Posterior cingulate gyrus (tissue), 11 donors: ENCODE measurements around the gene OR8S1.
"Not testable (repeated sequence)": the region's sequence is repeated elsewhere in the genome, so short reads cannot be mapped to it uniquely, and the experiment has no call there.

Experiments
- DNase-seq, 10 donors: peaks; one replicate each; pipeline versions ENCODE4 v3.0.0 to v3.0.0-alpha.2; 2020 to 2021; ENCODE audit warnings: mixed read lengths in 3 of 10
- intact Hi-C: fragments of 100-400 bp; cut with DNase I; formaldehyde crosslinking; loops from one replicate; pipeline ENCODE4 v1.15.1; 2023

The OR8S1 gene, protein sequence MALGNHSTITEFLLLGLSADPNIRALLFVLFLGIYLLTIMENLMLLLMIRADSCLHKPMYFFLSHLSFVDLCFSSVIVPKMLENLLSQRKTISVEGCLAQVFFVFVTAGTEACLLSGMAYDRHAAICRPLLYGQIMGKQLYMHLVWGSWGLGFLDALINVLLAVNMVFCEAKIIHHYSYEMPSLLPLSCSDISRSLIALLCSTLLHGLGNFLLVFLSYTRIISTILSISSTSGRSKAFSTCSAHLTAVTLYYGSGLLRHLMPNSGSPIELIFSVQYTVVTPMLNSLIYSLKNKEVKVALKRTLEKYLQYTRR

GRCh38 chr12:48525332-48525731, at the start of gene OR8S1:
OR8S1 (plus strand) TSS chr12:48525632; CDS start chr12:48525632, 0 bp downstream.
- intact Hi-C loops: no loop called here
- DNase-seq: no peak

GRCh38 chr12:48482198-48482597, 43.2 kb upstream of the OR8S1 start, which contains the start of gene C12orf54:
C12orf54 (plus strand) TSS chr12:48482498; CDS start chr12:48483297, 799 bp downstream.
- no peak for DNase-seq
- intact Hi-C loops: no loop called here

DNA sequence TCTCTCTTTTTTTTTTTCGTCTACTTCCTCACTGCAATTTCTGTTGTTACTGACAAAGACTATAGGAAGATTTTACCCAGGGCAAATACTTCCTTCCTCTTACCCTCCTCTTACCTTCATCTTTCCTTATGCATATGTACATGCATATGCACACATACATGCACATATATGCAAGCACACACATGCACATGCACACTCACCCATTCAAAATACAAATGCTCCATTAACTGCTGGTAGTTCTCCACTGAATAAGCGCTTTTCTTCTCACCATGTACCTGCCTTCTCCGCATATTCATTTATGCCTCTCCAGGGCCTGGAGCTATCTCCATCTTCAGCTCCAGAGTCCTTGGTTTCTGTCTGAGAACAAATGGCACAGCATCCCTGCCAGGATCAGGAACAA, 42.5 kb upstream of the OR8S1 start:
- DNase-seq: no peak
- intact Hi-C loops: no loop called here

DNA sequence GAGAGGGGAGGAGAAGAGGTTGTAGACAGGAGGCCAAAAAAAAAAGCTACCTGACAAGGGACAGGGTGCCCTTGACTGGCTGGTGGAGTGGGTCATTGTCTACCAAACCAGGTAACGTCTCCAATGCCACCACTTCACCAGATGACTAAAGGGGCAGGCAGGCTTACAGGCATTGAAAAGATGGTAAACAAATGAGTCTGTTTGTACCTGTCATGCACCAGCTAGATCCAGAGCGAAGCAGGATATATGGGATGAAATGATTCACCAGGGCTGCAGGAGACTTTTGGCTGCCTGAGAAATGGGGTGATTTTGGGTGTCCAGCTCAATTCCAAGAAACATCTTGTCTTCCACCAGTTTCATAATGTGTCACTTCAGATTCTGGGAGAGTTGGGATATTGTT, 39.2 kb upstream of the OR8S1 start:
- intact Hi-C loops: no loop called here
- DNase-seq: no peak

DNA sequence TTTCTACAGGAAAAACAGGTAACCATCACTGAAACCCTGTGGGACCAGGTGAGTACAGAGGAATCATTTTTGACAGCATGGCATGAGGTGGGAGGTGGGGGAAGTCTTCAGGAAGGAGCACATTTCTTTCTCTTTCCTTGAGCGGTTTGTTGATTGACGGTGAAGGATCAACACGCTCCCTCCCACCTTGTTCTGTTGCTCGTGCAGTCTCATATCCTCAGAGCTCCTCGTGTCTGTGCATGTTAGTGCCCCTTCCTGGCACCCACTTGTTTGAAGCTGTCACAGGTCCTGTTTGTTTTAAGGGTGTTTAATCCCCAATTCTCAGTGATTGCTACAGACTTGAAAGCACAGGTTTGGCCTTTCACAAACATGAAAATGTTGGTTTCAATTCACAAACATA, 38.8 kb upstream of the OR8S1 start:
- intact Hi-C loops: no loop called here

DNA sequence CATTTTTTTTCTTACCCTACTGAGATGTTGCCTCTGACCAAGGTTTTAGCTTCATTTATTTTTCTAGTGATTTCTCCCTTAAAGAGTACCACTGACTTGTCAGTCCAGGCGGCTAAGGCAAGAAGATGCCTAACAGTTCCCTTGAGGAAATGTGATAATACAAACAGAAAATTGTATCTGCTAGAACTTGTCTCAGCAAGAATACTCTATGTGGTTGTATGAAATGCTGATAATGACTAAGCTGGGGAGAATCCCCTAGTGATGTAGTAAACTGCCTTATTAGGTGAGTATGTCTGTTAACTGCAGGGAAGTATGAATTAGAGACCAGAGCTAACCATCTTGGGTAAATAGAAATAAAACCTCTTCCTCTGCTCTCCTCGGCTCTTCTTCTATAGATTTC, 36.4 kb upstream of the OR8S1 start:
- intact Hi-C loops: no loop called here
- no peak for DNase-seq

More for the DNA sequence above, 38.8 kb upstream of the OR8S1 start:
- no peak for DNase-seq

DNA sequence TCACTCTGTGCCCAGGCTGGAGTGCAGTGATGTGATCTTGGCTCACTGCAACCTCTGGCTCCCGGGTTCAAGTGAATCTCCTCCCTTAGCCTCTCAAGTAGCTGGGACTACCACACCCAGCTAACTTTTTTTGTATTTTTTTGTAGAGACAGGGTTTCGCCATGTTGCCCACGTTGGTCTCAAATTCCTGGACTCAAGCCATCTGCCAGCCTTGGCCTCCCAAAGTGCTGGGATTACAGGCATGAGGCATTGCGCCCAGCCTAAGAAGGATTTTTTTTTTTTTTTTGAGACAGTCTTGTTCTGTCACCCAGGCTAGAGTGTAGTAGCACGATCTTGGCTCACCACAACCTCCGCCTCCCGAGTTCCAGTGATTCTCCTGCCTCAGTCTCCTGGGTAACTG, 36.0 kb upstream of the OR8S1 start:
- DNase-seq, intact Hi-C loops: not testable (repeated sequence)

DNA sequence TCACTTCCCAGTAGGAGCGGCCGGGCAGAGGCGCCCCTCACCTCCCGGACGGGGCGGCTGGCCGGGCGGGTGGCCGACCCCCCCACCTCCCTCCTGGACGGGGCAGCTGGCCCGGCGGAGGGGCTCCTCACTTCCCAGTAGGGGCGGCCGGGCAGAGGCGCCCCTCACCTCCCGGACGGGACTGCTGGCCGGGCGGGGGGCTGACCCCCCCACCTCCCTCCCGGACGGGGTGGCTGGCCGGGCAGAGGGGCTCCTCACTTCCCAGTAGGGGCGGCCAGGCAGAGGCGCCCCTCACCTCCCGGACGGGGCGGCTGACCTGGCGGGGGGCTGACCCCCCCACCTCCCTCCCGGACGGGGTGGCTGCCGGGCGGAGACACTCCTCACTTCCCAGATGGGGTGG, 25.2 kb upstream of the OR8S1 start:
- intact Hi-C loops: not testable (repeated sequence)

DNA sequence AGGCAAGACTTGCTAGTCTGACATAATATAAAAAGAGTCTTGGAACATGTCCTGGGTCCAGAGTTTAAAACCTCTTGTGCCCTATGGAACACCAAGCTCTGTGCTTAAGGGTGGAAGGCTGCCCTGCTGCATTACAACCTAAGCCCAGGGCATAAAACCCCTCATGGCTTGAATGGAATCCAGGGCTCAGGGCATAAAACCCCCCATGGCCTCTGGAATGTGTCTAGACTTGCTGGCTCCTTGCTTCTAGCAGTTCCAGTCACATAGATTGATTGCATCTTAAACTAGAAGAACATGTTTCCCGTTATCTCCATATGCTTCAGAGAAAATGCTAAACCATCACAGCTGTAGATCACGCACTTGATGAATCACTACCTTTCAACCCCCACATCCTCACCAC, 18.6 kb upstream of the OR8S1 start:
- intact Hi-C loops: not testable (repeated sequence)

More for the DNA sequence above, 25.2 kb upstream of the OR8S1 start:
- DNase-seq: not testable (repeated sequence)

GRCh38 chr12:48508987-48509386, 16.4 kb upstream of the OR8S1 start:
- intact Hi-C loops: no loop called here
- no peak for DNase-seq

More for the DNA sequence above, 18.6 kb upstream of the OR8S1 start:
- DNase-seq: not testable (repeated sequence)

DNA sequence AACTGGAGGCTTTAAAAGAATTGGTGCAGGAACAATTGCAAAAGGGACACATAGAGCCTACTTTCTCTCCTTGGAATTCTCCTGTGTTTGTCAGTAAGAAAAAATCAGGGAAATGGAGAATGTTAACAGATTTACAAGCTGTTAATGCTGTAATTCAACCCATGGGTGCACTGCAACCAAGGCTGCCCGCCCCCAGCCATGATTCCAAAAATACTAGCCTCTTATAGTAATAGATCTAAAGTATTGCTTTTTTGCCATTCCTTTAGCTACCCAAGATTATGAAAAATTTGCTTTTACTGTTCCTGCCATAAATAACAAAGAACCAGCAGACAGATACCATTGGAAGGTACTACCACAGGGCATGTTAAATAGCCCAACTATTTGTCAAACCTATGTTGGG, 15.3 kb upstream of the OR8S1 start:
- no peak for DNase-seq
- intact Hi-C loops: no loop called here

DNA sequence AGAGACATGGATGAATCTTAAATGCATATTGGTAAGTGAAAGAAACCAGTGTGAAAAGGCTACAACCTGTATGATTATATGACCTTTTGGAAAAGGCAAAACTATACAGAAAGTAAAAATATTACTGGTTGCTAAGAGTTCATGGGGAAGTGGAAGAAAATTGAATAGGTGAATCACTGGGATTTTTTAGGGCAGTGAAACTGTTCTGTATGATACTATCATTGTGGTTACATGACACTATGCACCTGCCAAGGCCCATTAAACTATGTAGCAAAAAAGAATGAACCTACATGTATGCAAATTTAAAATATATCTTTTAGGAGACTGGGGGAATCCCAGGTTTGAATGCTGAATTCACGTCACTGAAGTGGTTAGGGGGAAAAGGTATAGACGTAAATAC, 12.6 kb upstream of the OR8S1 start:
- DNase-seq: no peak
- intact Hi-C loops: no loop called here

GRCh38 chr12:48514728-48515127, 10.7 kb upstream of the OR8S1 start:
- intact Hi-C loops: no loop called here

DNA sequence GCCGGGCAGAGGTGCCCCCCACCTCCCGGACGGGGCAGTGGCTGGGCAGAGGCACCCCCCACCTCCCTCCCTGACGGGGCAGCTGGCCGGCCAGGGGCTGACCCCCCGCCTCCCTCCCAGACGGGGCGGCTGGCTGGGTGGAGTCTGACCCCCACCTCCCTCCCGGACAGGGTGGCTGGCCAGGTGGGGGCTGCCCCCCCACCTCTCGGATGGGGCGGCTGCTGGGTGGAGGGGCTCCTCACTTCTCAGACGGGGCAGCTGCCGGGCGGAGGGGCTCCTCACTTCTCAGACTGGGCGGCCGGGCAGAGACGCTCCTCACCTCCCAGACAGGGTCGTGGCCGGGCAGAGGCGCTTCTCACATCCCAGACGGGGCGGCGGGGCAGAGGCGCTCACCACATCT, 5.1 kb upstream of the OR8S1 start:
- intact Hi-C loops, DNase-seq: not testable (repeated sequence)

More at GRCh38 chr12:48514728-48515127, 10.7 kb upstream of the OR8S1 start:
- DNase-seq: no peak

DNA sequence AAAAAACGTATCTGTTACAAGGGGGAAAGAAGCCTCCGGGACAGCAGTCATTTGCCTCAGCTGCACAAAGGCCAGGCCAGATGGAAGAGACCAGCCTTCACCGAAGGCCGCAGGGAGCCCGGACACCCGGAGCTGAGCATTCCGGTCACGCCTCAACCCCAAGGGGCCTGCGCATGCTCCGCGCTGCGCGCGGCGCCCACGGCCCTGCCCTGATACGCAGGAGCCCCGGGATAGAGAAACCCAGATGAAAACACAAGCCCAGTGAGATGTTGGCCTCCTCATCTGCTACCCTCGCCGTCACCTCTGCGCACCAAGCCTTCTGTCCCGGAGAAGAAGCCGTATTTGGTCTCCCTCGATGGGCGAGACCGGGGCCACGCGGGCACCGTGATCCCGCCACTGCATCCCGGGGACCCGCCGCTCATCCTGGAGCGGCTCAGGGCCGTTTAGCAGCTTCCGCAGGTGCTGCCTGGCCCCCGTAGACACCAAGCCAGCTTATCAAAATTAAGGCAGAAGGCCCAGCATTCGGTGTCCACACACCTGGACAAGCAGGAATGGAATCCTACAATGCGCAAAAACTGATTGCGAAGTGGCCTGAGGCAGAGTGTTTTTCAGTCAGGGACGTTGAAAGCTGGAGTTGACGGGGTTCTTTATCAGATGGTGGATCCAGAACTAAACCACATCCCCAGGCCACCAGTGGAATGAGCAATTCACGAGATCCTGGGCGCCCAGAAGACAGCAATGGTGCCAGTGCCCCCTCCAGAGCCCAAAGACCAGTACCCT, 2.6 kb downstream of the OR8S1 start:
- peak in 2 of 10 donors; percentile 34 to 80 for DNase-seq
- intact Hi-C loops: no loop called here

DNA sequence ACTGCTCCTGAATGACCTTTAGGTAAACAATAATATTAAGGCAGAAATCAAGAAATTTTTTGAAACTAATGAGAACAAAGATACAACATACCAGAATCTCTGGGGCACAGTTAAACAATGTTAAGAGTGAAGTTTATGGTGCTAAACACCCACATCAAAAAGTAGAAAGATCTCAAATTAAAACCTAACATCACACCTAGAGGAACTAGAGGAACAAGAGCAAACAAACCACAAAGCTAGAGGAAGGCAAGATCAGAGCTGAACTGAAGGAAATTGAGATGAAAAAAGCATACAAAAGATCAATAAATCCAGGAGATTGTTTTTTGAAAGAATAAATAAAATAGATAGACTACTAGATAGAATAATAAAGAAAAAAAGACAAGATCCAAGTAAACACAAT, 7.2 kb downstream of the OR8S1 start:
- intact Hi-C loops: no loop called here
- DNase-seq: no peak

- no peak for DNase-seq
- intact Hi-C loops: no loop called here
These were observed 11.2 kb downstream of the OR8S1 start for GRCh38 chr12:48536602-48537001.

- intact Hi-C loops: no loop called here
- DNase-seq: peak in 7 of 10 donors; percentile 12 to 88 (median 45)
These were observed 17.0 kb downstream of the OR8S1 start for GRCh38 chr12:48542300-48542928.

DNA sequence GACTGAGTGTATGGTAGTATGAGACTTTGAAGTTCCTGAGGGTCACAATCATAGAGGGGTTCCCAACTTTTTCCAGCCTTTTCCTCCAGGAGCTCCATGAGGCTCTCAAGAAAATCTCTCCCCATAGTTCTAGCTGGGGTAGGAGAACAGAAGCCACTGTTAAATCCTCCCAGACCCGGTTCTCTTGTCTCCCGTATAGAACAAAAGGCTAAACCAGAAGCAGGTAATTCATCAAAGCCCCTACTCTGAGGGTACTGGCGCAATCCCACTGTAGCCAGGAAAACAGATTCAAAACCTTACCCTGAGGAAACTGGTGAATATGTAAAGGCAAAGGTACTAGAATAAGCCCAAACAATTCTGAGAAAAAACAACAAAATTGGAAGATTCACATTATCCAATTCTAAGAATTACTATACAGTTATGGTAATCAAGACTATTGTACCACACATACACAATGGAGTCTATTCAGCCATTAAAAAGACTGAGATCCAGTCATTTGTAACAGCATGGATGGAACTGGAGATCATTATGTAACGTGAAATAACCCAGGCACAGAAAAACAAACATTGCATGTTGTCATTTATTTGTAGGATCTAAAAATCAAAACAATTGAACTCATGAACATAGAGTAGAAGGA, 20.5 kb downstream of the OR8S1 start:
- no peak for DNase-seq
- intact Hi-C loops: no loop called here

GRCh38 chr12:48547012-48547411, 21.6 kb downstream of the OR8S1 start:
- DNase-seq, intact Hi-C loops: not testable (repeated sequence)

GRCh38 chr12:48551636-48552035, 26.2 kb downstream of the OR8S1 start:
- intact Hi-C loops: not testable (repeated sequence)
- DNase-seq: peak in 1 of 10 donors; percentile 75
